HG03565 (cell line): ENCODE measurements around the gene PLXND1.
"Not testable (repeated sequence)": the region's sequence is repeated elsewhere in the genome, so short reads cannot be mapped to it uniquely, and the experiment has no call there.

ENCODE experiments used
- ATAC-seq: cut with Tn5 transposase; IDR thresholded peaks from one replicate; pipeline ENCODE4 v1.9.1; 2021; ENCODE audit warnings: mild to moderate bottlenecking, moderate library complexity; ENCODE audit not compliant: unreplicated experiment

Gene PLXND1

DNA sequence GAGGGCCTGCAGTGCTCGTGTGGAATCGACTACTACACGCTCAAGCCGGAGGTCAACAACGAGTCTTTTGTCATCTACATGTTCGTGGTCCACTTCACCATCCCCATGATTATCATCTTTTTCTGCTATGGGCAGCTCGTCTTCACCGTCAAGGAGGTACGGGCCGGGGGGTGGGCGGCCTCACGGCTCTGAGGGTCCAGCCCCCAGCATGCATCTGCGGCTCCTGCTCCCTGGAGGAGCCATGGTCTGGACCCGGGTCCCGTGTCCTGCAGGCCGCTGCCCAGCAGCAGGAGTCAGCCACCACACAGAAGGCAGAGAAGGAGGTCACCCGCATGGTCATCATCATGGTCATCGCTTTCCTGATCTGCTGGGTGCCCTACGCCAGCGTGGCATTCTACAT lies 74.2 kb downstream of the PLXND1 start:
- no peak for ATAC-seq

DNA sequence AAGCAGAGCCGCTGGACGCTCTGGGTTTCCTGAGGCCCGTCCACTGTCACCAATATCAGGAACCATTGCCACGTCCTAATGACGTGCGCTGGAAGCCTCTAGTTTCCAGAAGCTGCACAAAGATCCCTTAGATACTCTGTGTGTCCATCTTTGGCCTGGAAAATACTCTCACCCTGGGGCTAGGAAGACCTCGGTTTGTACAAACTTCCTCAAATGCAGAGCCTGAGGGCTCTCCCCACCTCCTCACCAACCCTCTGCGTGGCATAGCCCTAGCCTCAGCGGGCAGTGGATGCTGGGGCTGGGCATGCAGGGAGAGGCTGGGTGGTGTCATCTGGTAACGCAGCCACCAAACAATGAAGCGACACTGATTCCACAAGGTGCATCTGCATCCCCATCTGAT lies 74.8 kb downstream of the PLXND1 start:
- no peak for ATAC-seq

DNA sequence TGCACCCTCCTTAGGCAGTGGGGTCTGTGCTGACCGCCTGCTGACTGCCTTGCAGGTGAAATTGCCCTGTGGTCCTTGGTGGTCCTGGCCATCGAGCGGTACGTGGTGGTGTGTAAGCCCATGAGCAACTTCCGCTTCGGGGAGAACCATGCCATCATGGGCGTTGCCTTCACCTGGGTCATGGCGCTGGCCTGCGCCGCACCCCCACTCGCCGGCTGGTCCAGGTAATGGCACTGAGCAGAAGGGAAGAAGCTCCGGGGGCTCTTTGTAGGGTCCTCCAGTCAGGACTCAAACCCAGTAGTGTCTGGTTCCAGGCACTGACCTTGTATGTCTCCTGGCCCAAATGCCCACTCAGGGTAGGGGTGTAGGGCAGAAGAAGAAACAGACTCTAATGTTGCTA lies 75.7 kb downstream of the PLXND1 start:
- ATAC-seq = no peak

DNA sequence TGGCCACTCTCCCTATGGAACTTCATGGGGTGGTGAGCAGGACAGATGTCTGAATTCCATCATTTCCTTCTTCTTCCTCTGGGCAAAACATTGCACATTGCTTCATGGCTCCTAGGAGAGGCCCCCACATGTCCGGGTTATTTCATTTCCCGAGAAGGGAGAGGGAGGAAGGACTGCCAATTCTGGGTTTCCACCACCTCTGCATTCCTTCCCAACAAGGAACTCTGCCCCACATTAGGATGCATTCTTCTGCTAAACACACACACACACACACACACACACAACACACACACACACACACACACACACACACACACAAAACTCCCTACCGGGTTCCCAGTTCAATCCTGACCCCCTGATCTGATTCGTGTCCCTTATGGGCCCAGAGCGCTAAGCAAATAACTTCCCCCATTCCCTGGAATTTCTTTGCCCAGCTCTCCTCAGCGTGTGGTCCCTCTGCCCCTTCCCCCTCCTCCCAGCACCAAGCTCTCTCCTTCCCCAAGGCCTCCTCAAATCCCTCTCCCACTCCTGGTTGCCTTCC lies 76.2 kb downstream of the PLXND1 start:
- ATAC-seq = no peak

DNA sequence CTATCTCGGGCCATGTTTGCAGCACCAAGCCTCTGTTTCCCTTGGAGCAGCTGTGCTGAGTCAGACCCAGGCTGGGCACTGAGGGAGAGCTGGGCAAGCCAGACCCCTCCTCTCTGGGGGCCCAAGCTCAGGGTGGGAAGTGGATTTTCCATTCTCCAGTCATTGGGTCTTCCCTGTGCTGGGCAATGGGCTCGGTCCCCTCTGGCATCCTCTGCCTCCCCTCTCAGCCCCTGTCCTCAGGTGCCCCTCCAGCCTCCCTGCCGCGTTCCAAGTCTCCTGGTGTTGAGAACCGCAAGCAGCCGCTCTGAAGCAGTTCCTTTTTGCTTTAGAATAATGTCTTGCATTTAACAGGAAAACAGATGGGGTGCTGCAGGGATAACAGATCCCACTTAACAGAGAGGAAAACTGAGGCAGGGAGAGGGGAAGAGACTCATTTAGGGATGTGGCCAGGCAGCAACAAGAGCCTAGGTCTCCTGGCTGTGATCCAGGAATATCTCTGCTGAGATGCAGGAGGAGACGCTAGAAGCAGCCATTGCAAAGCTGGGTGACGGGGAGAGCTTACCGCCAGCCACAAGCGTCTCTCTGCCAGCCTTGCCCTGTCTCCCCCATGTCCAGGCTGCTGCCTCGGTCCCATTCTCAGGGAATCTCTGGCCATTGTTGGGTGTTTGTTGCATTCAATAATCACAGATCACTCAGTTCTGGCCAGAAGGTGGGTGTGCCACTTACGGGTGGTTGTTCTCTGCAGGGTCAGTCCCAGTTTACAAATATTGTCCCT lies 76.9 kb downstream of the PLXND1 start:
- ATAC-seq = no peak

DNA sequence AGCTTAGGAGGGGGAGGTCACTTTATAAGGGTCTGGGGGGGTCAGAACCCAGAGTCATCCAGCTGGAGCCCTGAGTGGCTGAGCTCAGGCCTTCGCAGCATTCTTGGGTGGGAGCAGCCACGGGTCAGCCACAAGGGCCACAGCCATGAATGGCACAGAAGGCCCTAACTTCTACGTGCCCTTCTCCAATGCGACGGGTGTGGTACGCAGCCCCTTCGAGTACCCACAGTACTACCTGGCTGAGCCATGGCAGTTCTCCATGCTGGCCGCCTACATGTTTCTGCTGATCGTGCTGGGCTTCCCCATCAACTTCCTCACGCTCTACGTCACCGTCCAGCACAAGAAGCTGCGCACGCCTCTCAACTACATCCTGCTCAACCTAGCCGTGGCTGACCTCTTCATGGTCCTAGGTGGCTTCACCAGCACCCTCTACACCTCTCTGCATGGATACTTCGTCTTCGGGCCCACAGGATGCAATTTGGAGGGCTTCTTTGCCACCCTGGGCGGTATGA lies 77.8 kb downstream of the PLXND1 start, which contains the start of gene RHO:
Gene RHO, plus strand, starts transcription at position 51 of the 512 bp plus-strand sequence. Its CDS starts 95 bp downstream, at position 146.
- no peak for ATAC-seq

DNA sequence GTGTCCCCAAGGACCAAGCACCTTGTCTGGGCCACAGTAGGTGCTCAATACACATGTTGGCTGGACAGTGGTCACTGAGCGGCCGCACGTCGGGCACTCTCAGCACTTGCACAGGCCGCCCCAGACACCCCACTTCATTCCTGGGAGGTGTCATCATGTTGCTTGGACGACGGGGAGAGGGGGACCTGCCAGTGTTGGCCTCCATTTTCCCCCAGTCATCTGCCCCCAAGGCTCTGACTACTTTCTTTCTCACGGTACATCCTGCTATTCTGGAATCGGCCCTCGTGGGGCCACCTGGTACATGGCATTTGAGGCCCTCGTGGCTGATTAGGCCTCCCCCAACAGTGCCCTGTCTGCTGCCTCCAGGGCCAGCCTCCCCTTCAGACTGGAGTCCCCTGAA lies 79.2 kb downstream of the PLXND1 start:
- ATAC-seq = no peak

DNA sequence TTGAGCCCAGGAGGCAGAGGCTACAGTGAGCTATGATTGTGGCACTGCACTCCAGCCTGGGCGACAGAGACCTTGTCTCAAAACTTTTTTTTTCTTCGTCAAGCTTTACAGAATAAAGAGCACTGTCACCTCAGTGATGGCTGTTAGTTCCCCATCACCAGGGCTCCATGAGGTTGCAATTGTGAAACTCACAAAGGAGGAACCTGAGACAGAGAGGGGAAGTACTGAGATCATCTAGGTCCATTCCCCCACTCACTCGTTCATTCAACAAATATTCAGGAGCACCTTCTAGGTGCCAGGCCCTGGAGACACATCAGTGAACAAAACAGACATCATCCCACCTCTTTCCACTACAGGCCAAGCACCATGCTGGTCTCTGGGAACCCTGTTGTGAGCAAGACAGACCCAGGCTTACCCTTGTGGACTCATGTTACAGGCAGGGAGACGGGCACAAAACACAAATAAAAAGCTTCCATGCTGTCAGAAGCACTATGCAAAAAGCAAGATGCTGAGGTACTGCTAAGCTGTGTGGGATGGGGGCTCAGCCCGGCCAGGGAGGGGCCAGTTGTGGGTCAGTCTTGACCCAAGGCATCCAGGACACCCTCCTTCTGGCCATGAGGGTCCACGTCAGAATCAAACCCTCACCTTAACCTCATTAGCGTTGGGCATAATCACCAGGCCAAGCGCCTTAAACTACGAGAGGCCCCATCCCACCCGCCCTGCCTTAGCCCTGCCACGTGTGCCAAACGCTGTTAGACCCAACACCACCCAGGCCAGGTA lies 80.2 kb downstream of the PLXND1 start:
- ATAC-seq = peak; percentile 87

DNA sequence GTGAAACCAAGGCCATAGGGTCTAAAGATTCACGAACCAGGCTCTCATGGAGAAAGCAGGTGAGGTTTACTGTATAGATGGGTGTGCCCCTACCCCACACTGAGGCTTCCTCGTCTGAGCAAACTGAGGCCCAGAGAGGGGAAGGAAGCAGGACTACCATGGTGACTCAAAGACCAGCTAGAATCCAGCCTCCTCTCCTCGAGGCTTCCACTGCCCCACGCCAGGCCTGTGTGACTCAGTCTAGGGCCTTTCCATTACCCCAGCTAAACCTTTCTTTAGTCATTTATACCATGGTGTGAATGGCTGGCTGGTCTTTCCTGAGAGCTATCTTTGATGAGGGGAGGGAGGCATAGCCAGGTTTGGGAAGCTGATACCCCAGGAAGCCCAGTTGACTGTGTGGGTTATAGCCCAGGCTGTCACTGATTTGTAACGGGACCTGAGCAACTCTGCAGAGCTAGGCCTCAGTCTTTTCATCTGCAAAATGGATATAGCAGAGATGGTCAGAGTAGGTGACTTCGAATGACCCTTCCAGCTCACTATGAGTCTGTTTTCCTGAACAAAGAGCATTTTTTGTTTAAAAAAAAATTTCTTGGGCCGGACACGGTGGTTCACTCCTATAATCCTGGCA lies 81.0 kb downstream of the PLXND1 start:
- no peak for ATAC-seq

DNA sequence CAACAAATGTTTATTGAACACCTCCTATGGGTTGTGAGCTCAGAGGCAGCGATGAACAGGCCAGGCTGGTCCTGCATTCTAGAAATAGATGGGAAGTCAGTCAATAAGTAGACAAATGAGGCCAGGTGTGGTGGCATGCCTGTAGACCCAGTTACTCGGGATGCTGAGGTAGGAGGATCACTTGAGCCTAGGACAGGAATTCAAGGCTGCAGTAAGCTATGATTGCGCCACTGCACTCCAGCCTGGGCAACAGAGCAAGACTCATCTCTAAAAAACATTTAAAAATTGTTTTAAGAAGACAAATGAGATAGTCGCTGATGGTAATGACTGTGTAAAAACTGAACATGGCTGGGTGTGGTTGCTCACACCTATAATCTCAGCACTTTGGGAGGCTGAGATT lies 82.4 kb downstream of the PLXND1 start:
- ATAC-seq = no peak

DNA sequence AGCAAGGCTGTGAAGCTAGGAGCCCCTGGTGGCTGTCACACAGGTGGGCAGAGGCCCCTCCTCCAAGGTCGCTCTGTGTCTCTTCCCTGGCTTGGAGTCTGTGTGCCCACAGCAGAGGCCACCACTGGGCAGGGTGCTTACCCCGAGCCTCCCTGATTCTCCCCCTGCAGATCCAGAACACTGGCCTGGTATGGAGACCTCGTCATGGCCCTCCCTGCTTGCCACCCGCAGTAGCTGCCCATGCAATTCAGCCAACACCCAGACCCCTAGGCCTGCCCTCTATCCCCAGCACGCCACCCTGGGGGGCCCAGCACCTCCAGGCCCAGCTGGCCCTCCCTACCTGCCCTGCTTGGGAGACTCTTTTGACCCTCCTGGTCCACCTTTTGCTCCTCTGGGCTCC lies 83.5 kb downstream of the PLXND1 start:
- ATAC-seq = no peak

DNA sequence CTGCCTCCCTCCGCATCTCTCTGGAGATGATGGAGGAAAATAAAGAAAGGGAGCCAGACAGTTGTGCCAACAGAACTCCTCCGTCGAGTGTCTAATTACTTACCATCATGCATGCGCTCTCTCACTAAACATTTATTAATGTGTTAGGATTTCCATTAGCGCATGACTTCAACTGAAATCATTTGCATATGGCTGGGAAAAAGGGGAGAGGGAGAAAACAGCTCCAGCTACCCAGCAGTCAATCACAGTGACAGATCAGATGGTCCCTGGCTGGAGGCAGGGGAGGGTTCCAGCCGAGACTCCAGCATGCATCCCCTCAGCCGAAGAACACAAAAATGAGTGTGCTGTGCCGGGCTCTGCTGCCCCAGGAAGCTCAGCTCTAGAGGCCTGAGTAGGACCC lies 84.9 kb downstream of the PLXND1 start:
- no peak for ATAC-seq

DNA sequence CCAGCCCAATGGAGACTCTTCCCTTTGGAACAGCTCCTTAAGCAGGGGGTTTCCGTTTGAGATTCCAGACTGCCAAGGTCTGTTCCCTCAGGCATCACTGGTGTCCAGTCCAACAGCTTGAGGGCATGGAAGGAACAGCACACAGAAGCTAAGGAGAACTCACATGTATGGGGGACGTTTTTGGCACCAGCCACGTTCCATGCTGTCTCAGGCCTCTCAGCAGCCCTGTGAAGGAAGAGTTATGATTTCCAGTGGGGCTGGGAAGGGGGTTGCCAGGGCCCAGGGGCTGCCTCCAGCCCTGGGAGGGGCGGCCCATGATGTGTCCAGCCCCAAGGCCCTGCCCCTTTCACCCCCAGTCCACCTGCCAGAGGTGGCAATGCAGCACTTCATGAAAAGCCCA lies 85.5 kb downstream of the PLXND1 start:
- no peak for ATAC-seq

DNA sequence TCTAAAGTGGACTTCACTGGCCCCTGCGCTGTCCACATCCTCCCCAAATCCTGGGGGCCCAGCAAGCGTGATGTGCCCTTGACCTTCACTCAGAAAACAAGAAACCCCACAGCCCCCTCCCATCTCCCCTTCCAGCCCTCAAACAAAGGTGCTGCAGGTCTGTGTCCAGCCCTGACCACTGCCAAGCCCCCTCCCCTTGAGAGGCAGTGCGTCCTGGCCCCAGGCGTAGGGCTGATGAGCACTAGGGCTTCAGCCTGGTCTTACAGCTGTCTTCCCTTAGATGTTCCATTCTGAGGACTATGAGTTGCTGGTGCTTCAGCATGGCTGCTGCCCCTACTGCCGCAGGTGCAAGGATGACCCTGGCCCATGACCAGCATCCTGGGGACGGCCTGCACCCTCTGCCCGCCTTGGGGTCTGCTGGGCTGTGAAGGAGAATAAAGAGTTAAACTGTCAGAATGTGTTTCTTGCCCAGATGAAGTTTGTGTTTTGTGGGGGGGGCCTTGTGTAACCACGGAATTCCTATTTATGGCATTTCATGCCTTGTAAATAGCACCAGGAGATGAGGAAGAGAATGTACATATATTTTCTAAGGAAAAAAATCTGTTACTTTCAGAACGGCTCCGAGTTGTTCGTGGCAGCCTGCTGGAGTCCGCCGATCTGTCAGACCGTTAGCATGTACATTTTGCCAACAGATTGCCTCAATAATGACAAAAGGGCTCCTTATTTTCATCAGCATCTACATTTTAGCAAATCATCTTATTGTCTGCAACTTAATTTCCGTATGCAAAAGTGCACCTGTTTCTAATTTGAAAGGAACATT lies 86.4 kb downstream of the PLXND1 start:
- no peak for ATAC-seq

DNA sequence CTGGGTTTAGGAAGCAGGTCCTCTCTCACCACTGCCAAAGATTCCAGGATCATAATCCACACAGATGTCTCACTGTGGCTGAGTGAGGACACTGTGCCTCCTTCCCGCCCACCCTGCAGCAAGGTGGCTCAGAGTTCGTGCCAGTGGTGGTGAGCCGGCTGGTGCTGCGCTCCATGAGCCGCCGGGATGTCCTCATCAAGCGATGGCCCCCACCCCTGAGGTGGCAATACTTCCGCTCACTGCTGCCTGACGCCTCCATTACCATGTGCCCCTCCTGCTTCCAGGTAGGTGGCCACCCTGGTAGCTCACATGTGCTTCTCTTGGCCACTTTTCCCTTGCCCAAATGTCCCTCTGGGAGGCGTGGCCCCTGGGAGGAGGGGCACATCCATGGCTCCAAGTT lies 87.0 kb downstream of the PLXND1 start:
- no peak for ATAC-seq

DNA sequence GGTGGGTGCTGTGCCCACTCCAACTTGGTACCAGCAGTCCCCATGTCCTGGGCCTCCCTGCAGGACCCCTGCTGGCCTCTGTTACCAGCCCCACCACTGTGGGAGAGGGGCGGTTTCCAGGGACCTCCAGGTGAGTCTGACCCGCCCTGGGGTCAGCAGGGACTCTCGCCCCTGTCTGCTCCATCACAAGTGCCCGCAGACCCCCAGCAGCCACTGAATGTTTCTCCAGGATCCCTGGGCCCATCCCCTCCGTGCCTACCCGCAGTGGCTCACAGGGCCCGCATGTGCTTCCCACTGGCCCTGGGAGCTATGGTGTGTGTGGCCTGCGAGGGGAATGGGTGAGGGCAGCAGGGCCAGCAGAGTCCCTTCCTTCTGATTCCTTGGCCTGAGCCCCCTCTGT lies 87.9 kb downstream of the PLXND1 start:
- no peak for ATAC-seq

DNA sequence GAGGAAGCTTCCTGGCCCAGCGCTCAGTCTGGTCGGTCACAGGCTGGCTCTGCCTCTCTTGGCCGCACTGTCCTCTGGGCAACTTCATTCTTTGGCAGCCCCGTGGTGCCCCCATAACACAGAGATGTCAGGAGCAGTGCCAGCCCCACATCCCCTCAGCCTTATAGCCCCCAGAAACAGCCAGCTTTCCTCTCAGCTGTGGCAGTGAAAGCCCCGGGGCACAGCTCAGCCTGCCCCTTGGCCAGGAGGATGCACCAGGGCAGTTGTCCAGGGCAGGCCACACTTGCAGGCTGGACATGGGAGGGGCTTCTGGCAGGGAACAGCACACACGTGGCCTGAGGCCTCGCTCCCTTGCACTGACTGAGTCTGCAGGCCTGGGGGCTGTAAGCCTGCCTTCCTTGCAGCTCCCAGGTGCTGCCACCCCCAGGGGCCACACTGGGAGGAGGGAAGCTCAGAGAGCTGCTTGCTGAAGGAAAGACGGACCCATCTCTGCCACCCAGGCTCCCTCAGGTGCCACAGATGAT lies 88.4 kb downstream of the PLXND1 start:
- no peak for ATAC-seq

DNA sequence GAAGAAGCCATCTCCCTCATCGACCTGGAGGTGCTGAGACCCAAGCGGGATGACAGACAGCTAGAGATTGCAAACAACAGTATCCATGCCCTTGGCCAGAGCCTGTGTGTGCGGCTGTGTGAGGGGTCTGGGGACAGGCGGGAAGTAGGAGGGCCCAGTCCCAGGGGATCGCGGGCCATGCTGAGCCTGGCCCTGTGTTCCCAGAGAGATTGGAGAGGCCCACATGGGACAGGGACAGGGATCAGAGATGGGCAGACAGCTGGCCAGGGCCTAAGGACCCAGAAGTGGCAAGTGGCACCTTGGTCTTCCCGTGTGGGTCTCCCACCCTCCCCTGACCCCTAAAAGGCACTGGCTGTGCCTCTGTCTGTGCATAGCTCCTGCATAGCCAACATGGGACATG lies 89.0 kb downstream of the PLXND1 start:
- ATAC-seq = no peak

DNA sequence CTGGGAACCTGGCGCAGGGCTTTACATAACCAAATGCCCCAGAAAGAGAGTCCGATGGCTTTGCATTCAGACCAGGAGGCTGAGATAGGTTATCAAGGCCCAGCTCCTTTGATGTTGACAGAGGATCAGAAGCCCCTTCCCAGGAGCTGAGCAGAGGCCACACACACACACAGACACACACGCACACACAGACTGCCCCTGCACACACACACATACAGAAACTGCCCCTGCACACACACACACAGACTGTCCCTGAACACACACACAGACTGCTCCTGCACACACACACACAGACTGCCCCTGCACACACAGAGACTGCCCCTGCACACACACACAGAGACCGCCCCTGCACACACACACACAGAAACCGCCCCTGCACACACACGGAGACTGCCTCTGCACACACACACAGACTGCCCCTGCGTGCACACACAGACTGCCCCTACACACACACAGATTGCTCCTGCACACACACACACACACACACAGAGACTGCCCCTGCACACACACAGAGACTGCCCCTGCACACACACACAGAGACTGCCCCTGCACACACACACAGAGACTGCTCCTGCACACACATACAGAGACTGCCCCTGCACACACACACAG lies 90.5 kb downstream of the PLXND1 start:
- not testable (repeated sequence) for ATAC-seq
